CD14-positive monocyte (primary cell): ENCODE data around the gene SLC17A3. TPM values are rescaled to one million over a fixed set of nuclear protein-coding genes. Genes with fewer than 3 reads are reported as not detected.

Source experiments
- DNase-seq, 3 donors: peaks; one replicate each; pipeline ENCODE4 v3.0.0-alpha.2; 2011 to 2022
- H2AFZ ChIP-seq: 2 replicates; pipeline ENCODE4 v1.6.0; 2012; ENCODE audit warnings: mild to moderate bottlenecking, low read depth, low read length, inconsistent platforms; ENCODE audit not compliant: insufficient read depth, poor library complexity, severe bottlenecking
- H3K27ac ChIP-seq, 2 donors: 1 replicate in 1 of 2; 2 replicates in 1 of 2; pipeline ENCODE4 v1.5.1; 2012 to 2013; ENCODE audit warnings: low read length in 2 of 2, control low read depth in 1 of 2, inconsistent platforms in 1 of 2, low read depth in 1 of 2, mild to moderate bottlenecking in 1 of 2
- H3K27me3 ChIP-seq, 2 donors: one replicate each; pipeline versions ENCODE4 v1.6.0 to v1.6.1; 2011 to 2013; ENCODE audit warnings: low read length in 2 of 2; ENCODE audit not compliant: control insufficient read depth in 2 of 2, insufficient read depth in 2 of 2
- H3K36me3 ChIP-seq, 2 donors: replicated peaks in 1 of 2; 1 replicate in 1 of 2; 2 replicates in 1 of 2; pipeline versions ENCODE4 v1.5.1 to v1.6.1; 2012 to 2013; ENCODE audit warnings: low read length in 2 of 2, control low read depth in 1 of 2, inconsistent platforms in 1 of 2, mild to moderate bottlenecking in 1 of 2; ENCODE audit not compliant: insufficient read depth in 2 of 2, control insufficient read depth in 1 of 2
- H3K4me1 ChIP-seq, 2 donors: 1 replicate in 1 of 2; 2 replicates in 1 of 2; pipeline versions ENCODE4 v1.5.1 to v1.6.1; 2012 to 2013; ENCODE audit warnings: low read length in 2 of 2, control low read depth in 1 of 2, inconsistent platforms in 1 of 2, mild to moderate bottlenecking in 1 of 2, moderate library complexity in 1 of 2; ENCODE audit not compliant: insufficient read depth in 2 of 2, control insufficient read depth in 1 of 2
- H3K4me2 ChIP-seq: replicated peaks from 2 replicates; pipeline ENCODE3; 2012; ENCODE audit warnings: low read length, moderate library complexity, mild to moderate bottlenecking; ENCODE audit not compliant: poor library complexity, severe bottlenecking; ENCODE audit errors: extremely low read depth
- H3K4me3 ChIP-seq, 3 experiments: fragments of 200-600 bp in 1 of 3; sonication (generic) in 1 of 3; replicated peaks in 1 of 3; 1 replicate in 2 of 3; 2 replicates in 1 of 3; pipeline ENCODE4 v1.5.1; 2011 to 2013; ENCODE audit warnings: low read length in 3 of 3, mild to moderate bottlenecking in 3 of 3, control low read depth in 2 of 3, low read depth in 2 of 3, inconsistent platforms in 1 of 3, moderate library complexity in 1 of 3
- H3K79me2 ChIP-seq: 2 replicates; pipeline ENCODE4 v1.6.0; 2012; ENCODE audit warnings: mild to moderate bottlenecking, control low read depth, inconsistent platforms, low read length, moderate library complexity; ENCODE audit not compliant: insufficient read depth
- H3K9ac ChIP-seq: 2 replicates; pipeline ENCODE4 v1.6.0; 2017; ENCODE audit warnings: low read length, mild to moderate bottlenecking; ENCODE audit not compliant: insufficient read depth, poor library complexity, severe bottlenecking
- H3K9me3 ChIP-seq, 2 donors: replicated peaks in 1 of 2; 1 replicate in 1 of 2; 2 replicates in 1 of 2; pipeline versions ENCODE4 v1.5.1 to v1.6.1; 2012 to 2013; ENCODE audit warnings: low read length in 2 of 2, control low read depth in 1 of 2; ENCODE audit not compliant: control insufficient read depth in 1 of 2, insufficient read depth in 1 of 2
- H4K20me1 ChIP-seq: 2 replicates; pipeline ENCODE4 v1.6.0; 2012; ENCODE audit warnings: mild to moderate bottlenecking, low read length, control low read depth, moderate library complexity; ENCODE audit not compliant: insufficient read depth
- H3K27ac Mint-ChIP-seq, 7 donors: one replicate each; pipeline ENCODE4 v1.8.0; 2020; ENCODE audit warnings: mild to moderate bottlenecking in 7 of 7, mixed read lengths in 7 of 7, moderate library complexity in 6 of 7, inconsistent platforms in 2 of 7
- H3K27me3 Mint-ChIP-seq, 3 donors: one replicate each; pipeline ENCODE4 v1.8.0; 2021 to 2022; ENCODE audit warnings: low read depth in 3 of 3, mild to moderate bottlenecking in 3 of 3, mixed read lengths in 3 of 3, moderate library complexity in 3 of 3, inconsistent platforms in 1 of 3
- H3K36me3 Mint-ChIP-seq, 2 donors: one replicate each; pipeline ENCODE4 v1.8.0; 2020; ENCODE audit warnings: mixed read lengths in 2 of 2, inconsistent platforms in 1 of 2, mild to moderate bottlenecking in 1 of 2
- H3K4me1 Mint-ChIP-seq: one replicate; pipeline ENCODE4 v1.8.0; 2020; ENCODE audit warnings: mild to moderate bottlenecking, mixed read lengths
- H3K4me3 Mint-ChIP-seq, 2 donors: one replicate each; pipeline ENCODE4 v1.8.0; 2020; ENCODE audit warnings: mild to moderate bottlenecking in 2 of 2, mixed read lengths in 2 of 2, moderate library complexity in 1 of 2
- H3K9me3 Mint-ChIP-seq, 7 donors: one replicate each; pipeline ENCODE4 v1.8.0; 2020 to 2022; ENCODE audit warnings: mixed read lengths in 7 of 7, mild to moderate bottlenecking in 6 of 7, moderate library complexity in 6 of 7, inconsistent platforms in 2 of 7
- WGBS: methylation state at CpG from one replicate; pipeline ENCODE4 v1.1.5; 2013; ENCODE audit warnings: missing lambda C conversion rate; ENCODE audit not compliant: insufficient coverage; 5-methylcytosine and 5-hydroxymethylcytosine counted together
- intact Hi-C, 2 donors: fragments of 100-400 bp; cut with micrococcal nuclease; formaldehyde crosslinking; loops; one replicate each; pipeline versions ENCODE4 v1.15.0 to v1.15.1; 2023
- polyA plus RNA-seq, 3 donors: library from polyadenylated mRNA; depleted of rRNA in 1 of 3; unstranded in 2 of 3; stranded (reverse) in 1 of 3; fragments of 300-500 nt in 2 of 3; fragments of >200 nt in 1 of 3; fragmentation: Illumina TruSeq in 2 of 3; gene quantifications; 1 replicate in 2 of 3; 2 replicates in 1 of 3; pipeline ENCODE4 v1.2.3, GENCODE V29; 2012 to 2021
- TF ChIP-seq, protein P1 (sequence below): fragments of 200-600 bp; IDR thresholded peaks from one replicate; pipeline ENCODE4 v1.8.0; 2022; ENCODE audit warnings: antibody characterized with exemption, mild to moderate bottlenecking

Gene SLC17A3
- polyA plus RNA-seq, 3 donors = not detected

DNA sequence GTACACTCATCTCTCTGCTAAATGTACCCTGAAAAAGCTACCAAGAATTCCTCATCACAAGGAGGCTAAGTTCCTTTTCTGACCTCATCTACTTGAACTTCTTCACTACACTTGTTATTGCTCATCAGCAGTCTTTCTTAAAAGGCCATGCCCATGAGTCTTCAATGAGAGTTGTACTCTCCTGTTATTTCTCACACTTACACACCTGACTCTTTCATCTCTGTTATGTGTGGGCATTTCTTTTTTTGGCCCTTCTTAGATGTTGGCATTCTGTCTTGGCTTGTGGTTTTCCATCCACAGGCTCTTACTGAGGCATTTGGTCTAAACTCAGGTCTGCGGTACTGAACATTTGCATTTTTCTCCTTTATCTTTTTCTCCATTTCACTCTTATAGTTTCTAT lies 31.5 kb downstream of the SLC17A3 start:
- no peaks in the 10 kb centered on the region for H3K36me3 ChIP-seq
- WGBS = no CpG with 5 or more reads among the region's 1 CpG
- no peaks in the 10 kb centered on the region for H4K20me1 ChIP-seq
- Mint-ChIP-seq H3K4me3 (no peak overlapping the region), H3K27me3 (no peaks in the 10 kb centered on the region), H3K36me3 (no peaks in the 10 kb centered on the region), H3K9me3 (peaks cover 0 to 3% (median 0%) of the 10 kb centered on the region in 7 donors), H3K27ac (no peak overlapping the region), H3K4me1 (no peaks in the 10 kb centered on the region)
- no peak overlapping the region for H3K4me3 ChIP-seq
- TF ChIP-seq, protein P1, sequence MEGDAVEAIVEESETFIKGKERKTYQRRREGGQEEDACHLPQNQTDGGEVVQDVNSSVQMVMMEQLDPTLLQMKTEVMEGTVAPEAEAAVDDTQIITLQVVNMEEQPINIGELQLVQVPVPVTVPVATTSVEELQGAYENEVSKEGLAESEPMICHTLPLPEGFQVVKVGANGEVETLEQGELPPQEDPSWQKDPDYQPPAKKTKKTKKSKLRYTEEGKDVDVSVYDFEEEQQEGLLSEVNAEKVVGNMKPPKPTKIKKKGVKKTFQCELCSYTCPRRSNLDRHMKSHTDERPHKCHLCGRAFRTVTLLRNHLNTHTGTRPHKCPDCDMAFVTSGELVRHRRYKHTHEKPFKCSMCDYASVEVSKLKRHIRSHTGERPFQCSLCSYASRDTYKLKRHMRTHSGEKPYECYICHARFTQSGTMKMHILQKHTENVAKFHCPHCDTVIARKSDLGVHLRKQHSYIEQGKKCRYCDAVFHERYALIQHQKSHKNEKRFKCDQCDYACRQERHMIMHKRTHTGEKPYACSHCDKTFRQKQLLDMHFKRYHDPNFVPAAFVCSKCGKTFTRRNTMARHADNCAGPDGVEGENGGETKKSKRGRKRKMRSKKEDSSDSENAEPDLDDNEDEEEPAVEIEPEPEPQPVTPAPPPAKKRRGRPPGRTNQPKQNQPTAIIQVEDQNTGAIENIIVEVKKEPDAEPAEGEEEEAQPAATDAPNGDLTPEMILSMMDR = no peak
- H3K9ac ChIP-seq = no peak overlapping the region
- no peaks in the 10 kb centered on the region for H3K79me2 ChIP-seq
- H3K27ac ChIP-seq = no peak overlapping the region
- H3K27me3 ChIP-seq = no peaks in the 10 kb centered on the region
- no peaks in the 10 kb centered on the region for H3K4me1 ChIP-seq
- no peaks in the 10 kb centered on the region for H3K9me3 ChIP-seq
- intact Hi-C loops = no loop called here
- H3K4me2 ChIP-seq = no peak overlapping the region
- DNase-seq = no peak
- H2AFZ ChIP-seq = no peak overlapping the region

DNA sequence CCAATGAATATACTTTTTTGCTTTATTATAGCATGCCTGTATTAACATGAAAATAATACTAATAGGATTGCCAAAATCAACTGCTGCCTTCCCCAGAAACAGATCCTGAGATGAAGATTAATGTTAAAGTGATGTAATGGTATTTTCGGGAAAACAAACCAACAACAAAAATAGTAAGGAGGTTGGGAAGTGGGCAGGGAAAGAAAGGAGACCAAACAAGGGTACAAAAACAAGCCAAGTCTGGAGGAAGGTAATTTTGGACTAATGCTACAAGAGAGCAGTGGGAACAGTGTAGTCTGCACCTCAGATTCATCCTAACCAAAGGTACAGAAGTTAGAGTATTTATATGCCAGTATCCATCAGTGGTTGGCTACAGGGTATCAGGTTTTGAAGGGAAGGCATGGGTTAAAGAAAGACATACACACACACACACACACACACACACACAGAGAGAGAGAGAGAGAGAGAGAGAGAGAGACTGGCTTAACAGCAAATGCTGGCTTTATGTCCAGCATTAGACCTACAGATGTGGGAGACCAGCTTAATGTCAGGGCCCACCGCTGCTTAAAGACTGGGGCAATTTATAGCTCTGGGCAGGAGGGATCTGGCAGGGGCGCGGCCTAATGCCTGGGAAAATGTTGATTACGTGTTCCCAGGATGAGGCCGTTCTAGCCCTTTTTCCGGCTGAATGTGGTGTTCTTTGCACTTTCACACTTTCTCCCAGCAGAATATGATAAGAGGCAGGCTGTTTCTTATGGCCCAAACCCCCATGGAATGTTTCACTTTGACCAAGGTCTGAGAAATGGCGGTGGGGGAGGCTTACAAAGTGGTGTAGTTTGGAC lies 38.4 kb downstream of the SLC17A3 start:
- TF ChIP-seq, protein P1 = no peak
- Mint-ChIP-seq H3K27ac (no peak overlapping the region), H3K4me3 (no peak overlapping the region), H3K4me1 (no peaks in the 10 kb centered on the region), H3K36me3 (no peaks in the 10 kb centered on the region), H3K27me3 (no peaks in the 10 kb centered on the region), H3K9me3 (peaks cover 0 to 3% (median 0%) of the 10 kb centered on the region in 7 donors)
- WGBS = 96% methylated on average over 5 of the region's 8 CpGs
- Histone ChIP-seq H3K4me2 (no peak overlapping the region), H3K27ac (no peak overlapping the region), H3K9ac (no peak overlapping the region), H3K36me3 (no peaks in the 10 kb centered on the region), H3K27me3 (no peaks in the 10 kb centered on the region), H3K9me3 (no peaks in the 10 kb centered on the region), H3K4me3 (no peak overlapping the region), H4K20me1 (no peaks in the 10 kb centered on the region), H3K4me1 (no peaks in the 10 kb centered on the region), H3K79me2 (no peaks in the 10 kb centered on the region), H2AFZ (no peak overlapping the region)
- DNase-seq = no peak
- intact Hi-C loops = no loop called here
